Neural progenitor cell (in vitro differentiated cells): ENCODE measurements around the gene SYTL2. TPM values are rescaled to one million over a fixed set of nuclear protein-coding genes. Genes with fewer than 3 reads are reported as not detected.
"Not testable (repeated sequence)": the region's sequence is repeated elsewhere in the genome, so short reads cannot be mapped to it uniquely, and the experiment has no call there.

Source experiments
- DNase-seq: peaks from one replicate; pipeline ENCODE4 v3.0.0-alpha.2; 2016; ENCODE audit warnings: low spot score
- H2AFZ ChIP-seq: fragments of 200-600 bp; sonication (generic); replicated peaks from 2 replicates; pipeline ENCODE4 v1.6.1; 2016; ENCODE audit warnings: antibody characterized with exemption
- H3F3A ChIP-seq: fragments of 200-600 bp; sonication (generic); 2 replicates; pipeline ENCODE4 v1.6.1; 2016; ENCODE audit warnings: antibody characterized with exemption, low read depth
- H3K27ac ChIP-seq: fragments of 200-600 bp; sonication (generic); 2 replicates; pipeline ENCODE4 v1.5.1; 2016; ENCODE audit warnings: mild to moderate bottlenecking
- H3K27me3 ChIP-seq: fragments of 200-600 bp; sonication (generic); 2 replicates; pipeline ENCODE4 v1.6.1; 2016; ENCODE audit warnings: mild to moderate bottlenecking, moderate library complexity
- H3K36me3 ChIP-seq: fragments of 200-600 bp; sonication (generic); 2 replicates; pipeline ENCODE4 v1.5.1; 2016
- H3K4me1 ChIP-seq: fragments of 200-600 bp; sonication (generic); 2 replicates; pipeline ENCODE4 v1.6.1; 2016; ENCODE audit warnings: mixed run types
- H3K4me2 ChIP-seq: fragments of 200-600 bp; sonication (generic); 2 replicates; pipeline ENCODE4 v1.6.1; 2016
- H3K4me3 ChIP-seq: fragments of 200-600 bp; sonication (generic); 2 replicates; pipeline ENCODE4 v1.5.1; 2016
- H3K79me2 ChIP-seq: fragments of 200-600 bp; sonication (generic); 2 replicates; pipeline ENCODE4 v1.6.1; 2016; ENCODE audit warnings: low read depth
- H3K9ac ChIP-seq: fragments of 200-600 bp; sonication (generic); 2 replicates; pipeline ENCODE4 v1.6.1; 2016
- H3K9me3 ChIP-seq: fragments of 200-600 bp; sonication (generic); 2 replicates; pipeline ENCODE4 v1.5.1; 2016; ENCODE audit warnings: low read depth
- H4K20me1 ChIP-seq: fragments of 200-600 bp; sonication (generic); 2 replicates; pipeline ENCODE4 v1.6.1; 2016; ENCODE audit warnings: low read depth
- H3K27ac Mint-ChIP-seq: 3 replicates; pipeline ENCODE4 v1.8.0; 2021; ENCODE audit warnings: mixed read lengths
- H3K27me3 Mint-ChIP-seq: 2 replicates; pipeline ENCODE4 v1.8.0; 2022; ENCODE audit warnings: low read depth, mild to moderate bottlenecking, inconsistent platforms, moderate library complexity, mixed read lengths; ENCODE audit not compliant: insufficient read depth
- H3K36me3 Mint-ChIP-seq: 3 replicates; pipeline ENCODE4 v1.8.0; 2021; ENCODE audit warnings: mixed read lengths
- H3K4me1 Mint-ChIP-seq: 3 replicates; pipeline ENCODE4 v1.8.0; 2021; ENCODE audit warnings: mixed read lengths
- H3K4me3 Mint-ChIP-seq: 3 replicates; pipeline ENCODE4 v1.8.0; 2021; ENCODE audit warnings: mild to moderate bottlenecking, moderate library complexity, mixed read lengths
- H3K9me3 Mint-ChIP-seq: 3 replicates; pipeline ENCODE4 v1.8.0; 2020; ENCODE audit warnings: mixed read lengths
- CTCF ChIP-seq: fragments of 200-600 bp; sonication (generic); IDR thresholded peaks from 2 replicates; pipeline ENCODE4 v1.5.1; 2017; ENCODE audit warnings: antibody characterized with exemption, mild to moderate bottlenecking
- EZH2 ChIP-seq: fragments of 200-600 bp; sonication (generic); IDR thresholded peaks from 2 replicates; pipeline ENCODE4 v1.6.1; 2017; ENCODE audit warnings: antibody characterized with exemption, mild to moderate bottlenecking, moderate library complexity
- EZH2phosphoT487 ChIP-seq: fragments of 200-600 bp; sonication (generic); IDR thresholded peaks from 2 replicates; pipeline ENCODE4 v1.6.1; 2017; ENCODE audit warnings: antibody characterized with exemption
- total RNA-seq: library from RNA; depleted of rRNA; stranded (reverse); fragments of >200 nt; gene quantifications from 2 replicates; pipeline ENCODE4 v1.2.3, GENCODE V29; 2015; ENCODE audit warnings: low replicate concordance

The SYTL2 gene
- total RNA-seq: 26.4 and 34.1 TPM in 2 replicates

DNA sequence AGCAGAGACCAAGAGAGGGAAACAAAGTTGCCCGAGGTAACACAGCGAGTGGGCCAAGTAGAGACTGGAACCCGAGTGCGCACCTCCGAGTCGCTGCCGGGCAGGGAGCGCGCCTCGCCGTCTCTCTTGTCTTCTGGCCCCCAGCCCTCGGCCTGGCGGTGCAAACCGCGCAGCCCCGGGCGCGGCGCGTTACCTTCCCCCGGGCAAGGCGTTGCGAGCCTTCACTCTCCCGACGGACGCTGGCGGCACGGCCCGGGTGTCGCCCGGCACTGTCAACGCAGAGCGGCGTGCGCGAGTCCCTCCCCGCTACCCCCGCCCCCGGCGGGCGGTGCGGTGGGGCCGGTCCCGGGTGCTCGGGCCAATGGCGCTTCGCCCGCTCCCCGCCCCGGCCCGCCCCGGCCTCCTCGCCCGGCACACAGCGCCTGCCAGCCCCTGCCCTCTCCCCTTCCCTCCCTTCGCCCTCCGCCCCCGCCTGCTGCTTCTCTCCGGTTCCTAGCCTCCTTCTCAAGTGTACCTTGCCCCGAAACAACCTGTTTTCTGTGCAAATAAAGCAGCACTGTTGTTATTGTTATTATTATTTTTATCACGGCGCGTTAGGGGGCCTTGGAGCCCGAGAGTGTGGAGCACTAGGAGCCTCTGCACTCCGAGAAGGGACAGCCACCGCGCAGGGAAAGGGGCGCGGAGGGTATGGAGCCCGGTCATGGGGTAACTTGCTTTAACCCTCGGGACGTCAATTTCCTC, at the start of gene SYTL2:
TSS of gene SYTL2 (minus strand) at position 271 of the 741 bp plus-strand sequence. CDS start 53,416 bp downstream, outside the sequence.
- H3F3A ChIP-seq: peaks cover 12% of the 10 kb centered on the region
- Mint-ChIP-seq H3K9me3 (no peaks in the 10 kb centered on the region), H3K4me1 (peaks cover 18% of the 10 kb centered on the region), H3K27ac (peak within 1 kb of the TSS; percentile 43), H3K4me3 (peak within 1 kb of the TSS; percentile 87), H3K27me3 (peaks cover 14% of the 10 kb centered on the region), H3K36me3 (no peaks in the 10 kb centered on the region)
- H3K79me2 ChIP-seq: no peaks in the 10 kb centered on the region
- H3K4me1 ChIP-seq: peaks cover 5% of the 10 kb centered on the region
- H3K27ac ChIP-seq: no peak within 1 kb of the TSS
- no peaks in the 10 kb centered on the region for H4K20me1 ChIP-seq
- TF ChIP-seq EZH2phosphoT487: peak; percentile 50
- peak; percentile 20 for TF ChIP-seq CTCF
- TF ChIP-seq EZH2: peak; percentile 40
- no peaks in the 10 kb centered on the region for H3K36me3 ChIP-seq
- DNase-seq: peak; percentile 92
- H3K4me3 ChIP-seq: peak within 1 kb of the TSS; percentile 55
- H3K9me3 ChIP-seq: no peaks in the 10 kb centered on the region
- no peak within 1 kb of the TSS for H3K9ac ChIP-seq
- peak within 1 kb of the TSS; percentile 69 for H2AFZ ChIP-seq
- peak within 1 kb of the TSS; percentile 87 for H3K4me2 ChIP-seq
- peaks cover 41% of the 10 kb centered on the region for H3K27me3 ChIP-seq

DNA sequence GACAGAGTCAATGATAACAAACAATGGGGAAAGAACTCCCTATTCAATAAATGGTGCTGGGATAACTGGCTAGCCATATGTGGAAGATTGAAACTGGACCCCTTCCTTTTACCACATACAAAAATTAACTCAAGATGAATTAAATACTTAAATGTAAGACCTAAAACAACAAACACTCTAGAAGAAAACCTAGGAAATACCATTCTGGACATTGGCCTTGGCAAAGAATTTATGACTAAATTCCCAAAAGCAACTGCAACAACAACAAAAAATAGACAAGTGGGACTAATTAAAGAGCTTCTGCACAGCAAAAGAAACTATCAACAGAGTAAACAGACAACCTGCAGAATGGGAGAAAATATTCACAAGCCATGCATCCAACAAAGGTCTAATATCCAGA, 48.6 kb upstream of the SYTL2 start:
- H3K4me1 ChIP-seq, H3K4me1 Mint-ChIP-seq, H3F3A ChIP-seq, H2AFZ ChIP-seq, H3K9me3 Mint-ChIP-seq, H3K36me3 Mint-ChIP-seq, H3K4me3 Mint-ChIP-seq, H3K36me3 ChIP-seq, H3K27me3 ChIP-seq, H3K27me3 Mint-ChIP-seq, H3K4me3 ChIP-seq, H4K20me1 ChIP-seq, H3K27ac ChIP-seq, DNase-seq, H3K27ac Mint-ChIP-seq, H3K9ac ChIP-seq, H3K79me2 ChIP-seq, H3K4me2 ChIP-seq, H3K9me3 ChIP-seq: not testable (repeated sequence)

DNA sequence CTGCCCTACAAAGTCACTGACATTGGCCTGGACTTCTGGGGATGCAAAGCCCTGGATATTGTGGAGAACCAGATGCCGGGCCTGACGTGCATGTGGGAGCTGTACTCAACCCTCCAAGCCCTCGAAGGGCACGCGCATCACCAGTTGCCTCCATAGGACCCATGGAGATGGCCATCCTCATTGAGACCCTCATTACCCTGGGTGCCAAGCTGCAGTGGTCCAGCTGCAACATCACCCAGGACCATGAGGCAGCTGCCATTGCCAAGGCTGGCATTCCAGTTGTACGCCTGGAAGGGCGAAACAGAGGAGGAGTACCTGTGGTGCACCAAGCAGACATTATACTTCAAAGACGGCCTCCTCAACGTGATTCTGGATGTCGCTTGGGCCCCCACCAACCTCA, 46.2 kb upstream of the SYTL2 start:
- no peak overlapping the region for H3K9ac ChIP-seq
- H3K9me3 Mint-ChIP-seq: peaks cover 6% of the 10 kb centered on the region
- H2AFZ ChIP-seq: no peak overlapping the region
- H3K4me1 Mint-ChIP-seq: peaks cover 13% of the 10 kb centered on the region
- DNase-seq: no peak
- peaks cover under 1% of the 10 kb centered on the region for H3K9me3 ChIP-seq
- H3K79me2 ChIP-seq: no peaks in the 10 kb centered on the region
- H3K36me3 Mint-ChIP-seq: peaks cover 2% of the 10 kb centered on the region
- peaks cover 10% of the 10 kb centered on the region for H3F3A ChIP-seq
- no peak for TF ChIP-seq EZH2
- TF ChIP-seq CTCF: no peak
- no peak for TF ChIP-seq EZH2phosphoT487
- no peak overlapping the region for H3K27ac Mint-ChIP-seq
- no peak overlapping the region for H3K4me3 Mint-ChIP-seq
- peaks cover 3% of the 10 kb centered on the region for H3K27me3 Mint-ChIP-seq
- no peaks in the 10 kb centered on the region for H3K27me3 ChIP-seq
- no peak overlapping the region for H3K4me3 ChIP-seq
- no peaks in the 10 kb centered on the region for H3K36me3 ChIP-seq
- no peaks in the 10 kb centered on the region for H4K20me1 ChIP-seq
- H3K4me2 ChIP-seq: no peak overlapping the region
- peaks cover 7% of the 10 kb centered on the region for H3K4me1 ChIP-seq
- no peak overlapping the region for H3K27ac ChIP-seq

DNA sequence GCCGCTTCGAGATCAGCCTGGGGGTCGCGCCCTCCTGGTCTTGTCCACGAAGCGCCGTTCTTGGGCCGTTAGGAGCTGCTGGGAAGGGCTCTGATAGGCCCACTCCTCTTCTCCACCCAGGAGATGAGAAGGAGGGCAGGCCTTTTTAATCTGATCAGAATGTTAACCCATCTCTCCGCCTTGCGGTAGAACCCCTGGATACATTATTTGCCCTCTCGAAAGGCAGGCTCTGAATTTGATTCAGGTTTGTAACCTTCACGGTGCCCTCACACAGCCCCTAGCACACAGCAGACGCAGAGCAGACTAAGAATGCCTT, 44.4 kb upstream of the SYTL2 start, which contains the start of gene CCDC83:
TSS of gene CCDC83 (plus strand) at position 43 of the 316 bp plus-strand sequence. CDS start 9,741 bp downstream, outside the sequence.
- Mint-ChIP-seq H3K4me3 (peak within 1 kb of the TSS; percentile 78), H3K27me3 (peaks cover 3% of the 10 kb centered on the region), H3K36me3 (peaks cover 4% of the 10 kb centered on the region), H3K27ac (peak within 1 kb of the TSS; percentile 93), H3K4me1 (peaks cover 13% of the 10 kb centered on the region), H3K9me3 (peaks cover 13% of the 10 kb centered on the region)
- Histone ChIP-seq H3F3A (peaks cover 10% of the 10 kb centered on the region), H3K4me2 (peak within 1 kb of the TSS; percentile 71), H3K79me2 (no peaks in the 10 kb centered on the region), H4K20me1 (no peaks in the 10 kb centered on the region), H3K36me3 (no peaks in the 10 kb centered on the region), H3K9ac (no peak within 1 kb of the TSS), H3K4me1 (peaks cover 7% of the 10 kb centered on the region), H2AFZ (peak within 1 kb of the TSS; percentile 97), H3K9me3 (peaks cover 9% of the 10 kb centered on the region), H3K4me3 (peak within 1 kb of the TSS; percentile 40), H3K27ac (peak within 1 kb of the TSS; percentile 52), H3K27me3 (no peaks in the 10 kb centered on the region)
- no peak for DNase-seq
- TF ChIP-seq EZH2phosphoT487 (no peak), CTCF (no peak), EZH2 (no peak)
